Measurements from ENCODE around the gene PLEKHH1.

Gene PLEKHH1

DNA sequence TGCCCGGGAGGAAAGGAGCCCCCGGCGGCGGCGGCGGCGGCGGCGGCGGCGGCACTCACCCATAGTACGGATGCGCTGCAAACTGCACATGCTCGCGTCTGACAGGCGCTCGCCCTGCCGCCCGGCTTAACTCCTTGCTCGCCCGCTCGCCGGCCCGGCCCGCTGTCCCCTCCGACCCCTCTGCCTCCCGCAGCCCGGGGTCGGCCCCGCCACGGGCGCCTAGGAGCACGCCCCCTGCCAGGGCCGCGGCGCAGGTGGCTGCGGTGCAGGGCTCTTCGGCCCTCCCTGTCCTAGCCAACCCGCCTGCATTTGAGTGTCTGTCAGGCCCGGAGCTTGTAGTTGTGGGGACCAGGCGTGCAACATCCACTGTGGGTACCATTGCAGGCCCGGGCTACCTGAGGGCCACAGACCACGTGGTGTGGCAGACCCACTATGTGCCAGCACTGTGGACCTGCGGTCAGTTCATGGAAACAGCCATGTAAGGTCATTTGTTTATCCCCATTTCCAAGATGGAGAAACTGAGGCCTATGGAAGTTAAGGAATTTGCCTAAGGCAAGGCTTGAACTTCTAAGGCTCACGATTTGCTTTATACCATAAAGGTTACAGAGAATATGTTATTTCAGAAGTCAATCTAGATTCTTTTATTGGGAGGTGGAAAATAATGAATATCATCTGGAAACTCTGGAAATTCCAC lies 17.6 kb upstream of the PLEKHH1 start:
- no peak overlapping the region for H3K27ac ChIP-seq
- TF ChIP-seq ZFX (IDR thresholded peaks at IDR 0.05; ENCODE audit: borderline replicate concordance), result no peak
- TF ChIP-seq, protein P1, sequence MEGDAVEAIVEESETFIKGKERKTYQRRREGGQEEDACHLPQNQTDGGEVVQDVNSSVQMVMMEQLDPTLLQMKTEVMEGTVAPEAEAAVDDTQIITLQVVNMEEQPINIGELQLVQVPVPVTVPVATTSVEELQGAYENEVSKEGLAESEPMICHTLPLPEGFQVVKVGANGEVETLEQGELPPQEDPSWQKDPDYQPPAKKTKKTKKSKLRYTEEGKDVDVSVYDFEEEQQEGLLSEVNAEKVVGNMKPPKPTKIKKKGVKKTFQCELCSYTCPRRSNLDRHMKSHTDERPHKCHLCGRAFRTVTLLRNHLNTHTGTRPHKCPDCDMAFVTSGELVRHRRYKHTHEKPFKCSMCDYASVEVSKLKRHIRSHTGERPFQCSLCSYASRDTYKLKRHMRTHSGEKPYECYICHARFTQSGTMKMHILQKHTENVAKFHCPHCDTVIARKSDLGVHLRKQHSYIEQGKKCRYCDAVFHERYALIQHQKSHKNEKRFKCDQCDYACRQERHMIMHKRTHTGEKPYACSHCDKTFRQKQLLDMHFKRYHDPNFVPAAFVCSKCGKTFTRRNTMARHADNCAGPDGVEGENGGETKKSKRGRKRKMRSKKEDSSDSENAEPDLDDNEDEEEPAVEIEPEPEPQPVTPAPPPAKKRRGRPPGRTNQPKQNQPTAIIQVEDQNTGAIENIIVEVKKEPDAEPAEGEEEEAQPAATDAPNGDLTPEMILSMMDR (IDR thresholded peaks at IDR 0.05), result peak; percentile 23; the same call in 1 of the 2 replicates

DNA sequence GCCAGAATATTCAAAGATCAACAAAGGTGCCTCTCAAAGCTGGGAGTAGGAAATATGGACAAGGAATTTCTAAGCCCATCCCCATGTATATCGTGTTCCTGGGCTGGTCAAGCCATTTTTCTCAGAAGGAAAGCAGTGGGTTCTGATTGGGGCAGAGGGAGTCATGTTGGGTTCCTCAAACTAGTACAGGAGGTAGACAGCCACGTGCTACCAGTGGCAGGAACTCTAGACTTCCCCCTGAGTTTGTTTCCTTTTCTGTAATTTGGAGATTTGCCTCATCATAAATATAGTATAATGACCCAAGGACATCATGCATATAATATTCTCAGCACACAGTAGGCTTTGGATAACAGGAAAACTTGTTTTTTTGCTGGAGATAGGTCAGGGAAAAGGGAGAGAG lies 16.4 kb upstream of the PLEKHH1 start:
- TF ChIP-seq, protein P1 (IDR thresholded peaks at IDR 0.05), result no peak
- no peak for TF ChIP-seq ZFX (IDR thresholded peaks at IDR 0.05; ENCODE audit: borderline replicate concordance)
- H3K27ac ChIP-seq, result no peak overlapping the region

DNA sequence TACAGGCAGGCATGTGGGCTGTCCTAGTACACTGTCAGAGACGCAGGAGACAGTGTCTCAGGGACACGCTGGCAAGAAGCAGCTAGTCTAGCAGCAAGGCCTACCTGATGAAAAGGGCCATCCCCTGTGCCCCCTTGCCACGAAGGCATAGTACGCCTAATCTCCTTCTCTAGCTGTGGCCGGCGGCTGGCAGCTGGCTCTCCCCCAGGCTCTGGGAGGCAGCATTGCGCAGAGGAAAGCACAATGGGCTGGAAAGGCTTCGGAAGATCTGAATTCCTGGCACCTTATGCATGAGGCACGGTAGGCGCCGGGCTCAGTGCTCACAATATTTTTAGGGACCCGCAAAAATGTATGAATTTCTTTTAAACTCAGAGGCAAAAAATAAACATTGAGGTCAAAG lies 16.0 kb upstream of the PLEKHH1 start:
- no peak overlapping the region for H3K27ac ChIP-seq
- TF ChIP-seq, protein P1 (IDR thresholded peaks at IDR 0.05), result no peak
- no peak for TF ChIP-seq ZFX (IDR thresholded peaks at IDR 0.05; ENCODE audit: borderline replicate concordance)

DNA sequence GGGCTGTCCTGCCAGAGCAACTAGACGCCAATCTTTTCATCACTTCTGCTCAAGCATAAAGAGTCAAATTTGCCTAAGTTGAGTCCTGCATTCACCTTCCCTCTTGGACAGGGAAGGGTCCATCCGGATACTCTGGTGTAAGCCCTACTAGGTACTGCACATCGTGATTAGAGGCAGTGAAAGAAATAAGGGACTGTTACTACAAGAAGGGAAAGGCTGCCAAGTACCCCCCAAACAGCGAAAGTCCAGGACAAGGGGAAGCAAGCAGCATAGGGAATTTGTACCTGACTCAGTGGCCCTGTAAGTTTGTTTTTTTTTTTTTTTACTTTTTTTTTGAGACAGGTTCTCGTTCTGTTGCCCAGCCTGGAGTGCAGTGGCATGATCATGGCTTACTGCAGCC lies 13.7 kb upstream of the PLEKHH1 start:
- TF ChIP-seq, protein P1 (IDR thresholded peaks at IDR 0.05), result no peak
- TF ChIP-seq ZFX (IDR thresholded peaks at IDR 0.05; ENCODE audit: borderline replicate concordance), result no peak
- H3K27ac ChIP-seq, result no peak overlapping the region

DNA sequence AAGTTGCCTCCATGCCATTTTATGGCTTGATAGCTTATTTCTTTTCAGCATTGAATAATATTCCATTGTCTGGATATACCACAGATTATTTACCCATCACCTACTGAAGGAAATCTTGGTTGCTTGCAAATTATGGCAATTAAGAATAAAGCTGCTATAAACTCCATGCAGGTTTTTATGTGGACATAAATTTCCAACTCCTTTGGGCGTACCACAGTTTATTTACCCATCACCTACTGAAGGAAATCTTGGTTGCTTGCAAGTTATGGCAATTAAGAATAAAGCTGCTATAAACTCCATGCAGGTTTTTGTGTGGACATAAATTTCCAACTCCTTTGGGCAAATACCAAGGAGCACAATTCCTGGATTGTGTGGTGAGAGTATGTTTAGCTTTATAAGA lies 12.6 kb upstream of the PLEKHH1 start:
- TF ChIP-seq, protein P1 (IDR thresholded peaks at IDR 0.05), result no peak
- no peak for TF ChIP-seq ZFX (IDR thresholded peaks at IDR 0.05; ENCODE audit: borderline replicate concordance)
- no peak overlapping the region for H3K27ac ChIP-seq

DNA sequence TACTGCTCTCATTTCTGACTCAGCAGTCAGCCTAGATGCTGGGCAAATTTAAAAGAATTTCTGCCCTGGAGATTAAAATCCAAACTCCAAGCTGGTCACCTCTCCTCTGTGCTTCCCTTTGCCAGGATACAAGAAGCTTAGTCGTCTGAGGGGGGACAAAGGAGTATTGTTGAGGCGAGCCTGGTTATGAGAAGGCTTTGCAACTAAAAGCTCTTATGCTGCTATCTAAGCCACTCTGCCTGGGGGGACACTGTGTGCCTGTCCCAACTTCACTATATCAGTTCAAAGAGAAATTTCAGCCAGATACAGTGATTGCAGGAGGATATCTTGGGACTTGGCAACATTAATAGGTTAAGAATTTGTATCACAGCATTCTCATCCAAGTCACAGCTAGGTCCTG lies 10.8 kb upstream of the PLEKHH1 start:
- TF ChIP-seq ZFX (IDR thresholded peaks at IDR 0.05; ENCODE audit: borderline replicate concordance), result no peak
- TF ChIP-seq, protein P1 (IDR thresholded peaks at IDR 0.05), result no peak
- no peak overlapping the region for H3K27ac ChIP-seq

DNA sequence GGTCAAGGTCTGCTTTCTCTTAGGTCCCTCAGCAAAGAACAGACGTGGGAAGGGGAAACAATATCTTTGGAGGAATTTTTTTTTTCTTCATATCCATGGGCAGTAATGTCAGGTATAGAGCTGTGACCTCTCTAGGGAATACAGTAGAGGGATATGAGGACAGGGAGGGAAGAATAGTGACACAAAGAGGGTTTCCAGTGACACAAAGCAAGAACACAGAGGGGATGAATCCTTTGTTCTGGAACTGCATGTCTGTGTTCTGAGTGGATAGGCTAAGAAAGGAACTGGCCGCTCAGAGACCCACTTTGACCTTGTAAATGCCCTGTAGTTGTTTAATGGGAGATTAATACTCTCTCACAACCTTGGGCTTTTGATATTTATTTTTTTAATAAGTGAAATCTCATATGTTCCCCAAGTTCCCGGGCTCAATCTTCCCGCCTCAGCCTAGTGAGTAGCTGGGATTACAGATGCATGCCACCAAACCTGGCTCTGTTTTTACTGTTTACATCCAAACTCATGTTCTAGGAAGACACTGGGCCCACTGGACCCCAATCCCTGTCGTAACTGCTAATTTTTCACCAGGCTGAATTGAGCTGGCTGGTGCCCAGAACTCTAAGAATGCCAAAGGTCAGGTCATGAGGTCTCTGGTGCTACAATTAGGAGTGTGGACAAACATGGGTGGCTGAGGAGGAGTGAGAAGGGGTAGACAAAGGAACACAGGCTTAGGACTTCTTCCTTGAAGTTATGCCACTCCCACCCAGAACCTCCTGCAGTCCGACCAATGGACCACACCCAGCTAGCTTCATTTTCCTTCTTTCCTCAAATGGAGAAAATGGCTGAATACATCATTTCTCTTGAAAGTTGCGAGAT lies 9.1 kb upstream of the PLEKHH1 start:
- TF ChIP-seq ZFX (IDR thresholded peaks at IDR 0.05; ENCODE audit: borderline replicate concordance), result no peak
- TF ChIP-seq, protein P1 (IDR thresholded peaks at IDR 0.05), result no peak
- no peak overlapping the region for H3K27ac ChIP-seq
